ENCODE data around the gene SCN4A. TPM values are rescaled to one million over a fixed set of nuclear protein-coding genes. Genes with fewer than 3 reads are reported as not detected.

SCN4A gene
- total and polyA plus RNA-seq, 2 of the 13 experiments (the other 11 are each of a cell fraction or from before 2014, with no cell fraction given) = 0.02 to 0.03 TPM

GRCh38 chr17:63996430-63997182 lies 23.9 kb upstream of the SCN4A start (continued):
- TF ChIP-seq, protein P1, sequence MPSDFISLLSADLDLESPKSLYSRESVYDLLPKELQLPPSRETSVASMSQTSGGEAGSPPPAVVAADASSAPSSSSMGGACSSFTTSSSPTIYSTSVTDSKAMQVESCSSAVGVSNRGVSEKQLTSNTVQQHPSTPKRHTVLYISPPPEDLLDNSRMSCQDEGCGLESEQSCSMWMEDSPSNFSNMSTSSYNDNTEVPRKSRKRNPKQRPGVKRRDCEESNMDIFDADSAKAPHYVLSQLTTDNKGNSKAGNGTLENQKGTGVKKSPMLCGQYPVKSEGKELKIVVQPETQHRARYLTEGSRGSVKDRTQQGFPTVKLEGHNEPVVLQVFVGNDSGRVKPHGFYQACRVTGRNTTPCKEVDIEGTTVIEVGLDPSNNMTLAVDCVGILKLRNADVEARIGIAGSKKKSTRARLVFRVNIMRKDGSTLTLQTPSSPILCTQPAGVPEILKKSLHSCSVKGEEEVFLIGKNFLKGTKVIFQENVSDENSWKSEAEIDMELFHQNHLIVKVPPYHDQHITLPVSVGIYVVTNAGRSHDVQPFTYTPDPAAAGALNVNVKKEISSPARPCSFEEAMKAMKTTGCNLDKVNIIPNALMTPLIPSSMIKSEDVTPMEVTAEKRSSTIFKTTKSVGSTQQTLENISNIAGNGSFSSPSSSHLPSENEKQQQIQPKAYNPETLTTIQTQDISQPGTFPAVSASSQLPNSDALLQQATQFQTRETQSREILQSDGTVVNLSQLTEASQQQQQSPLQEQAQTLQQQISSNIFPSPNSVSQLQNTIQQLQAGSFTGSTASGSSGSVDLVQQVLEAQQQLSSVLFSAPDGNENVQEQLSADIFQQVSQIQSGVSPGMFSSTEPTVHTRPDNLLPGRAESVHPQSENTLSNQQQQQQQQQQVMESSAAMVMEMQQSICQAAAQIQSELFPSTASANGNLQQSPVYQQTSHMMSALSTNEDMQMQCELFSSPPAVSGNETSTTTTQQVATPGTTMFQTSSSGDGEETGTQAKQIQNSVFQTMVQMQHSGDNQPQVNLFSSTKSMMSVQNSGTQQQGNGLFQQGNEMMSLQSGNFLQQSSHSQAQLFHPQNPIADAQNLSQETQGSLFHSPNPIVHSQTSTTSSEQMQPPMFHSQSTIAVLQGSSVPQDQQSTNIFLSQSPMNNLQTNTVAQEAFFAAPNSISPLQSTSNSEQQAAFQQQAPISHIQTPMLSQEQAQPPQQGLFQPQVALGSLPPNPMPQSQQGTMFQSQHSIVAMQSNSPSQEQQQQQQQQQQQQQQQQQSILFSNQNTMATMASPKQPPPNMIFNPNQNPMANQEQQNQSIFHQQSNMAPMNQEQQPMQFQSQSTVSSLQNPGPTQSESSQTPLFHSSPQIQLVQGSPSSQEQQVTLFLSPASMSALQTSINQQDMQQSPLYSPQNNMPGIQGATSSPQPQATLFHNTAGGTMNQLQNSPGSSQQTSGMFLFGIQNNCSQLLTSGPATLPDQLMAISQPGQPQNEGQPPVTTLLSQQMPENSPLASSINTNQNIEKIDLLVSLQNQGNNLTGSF (CRISPR knock-in tag; IDR thresholded peaks at IDR 0.05) = no peak
- no peak for TF ChIP-seq HMG20A (CRISPR knock-in tag; IDR thresholded peaks at IDR 0.05; ENCODE audit: borderline replicate concordance)
- TF ChIP-seq ZNF883 (CRISPR knock-in tag; IDR thresholded peaks at IDR 0.05; ENCODE audit: not compliant biosample characterization) = no peak
- TF ChIP-seq ZNF543 (CRISPR knock-in tag; IDR thresholded peaks at IDR 0.05) = no peak

GRCh38 chr17:63995626-63996025 lies 22.9 kb upstream of the SCN4A start:
- FAIRE-seq (no peak), ATAC-seq (no peak), DNase-seq (ENCODE audit: low spot score) (no peak)
- POLR2A ChIA-PET = no interaction called here
- intact Hi-C loops (cut with micrococcal nuclease; ENCODE audit: unreplicated experiment) (no loop called here), in situ Hi-C loops (cut with HindIII; ENCODE audit: extremely low pct_ligation_motif_present, low pct_unique_long_range_greater_than_20kb) (no loop called here)
- BruUV-seq (replicated peaks) = no TSS peak
- CTCF ChIA-PET (ENCODE audit: low intra/inter-chr PET ratio, low total read pairs) = no interaction called here
- no peaks in the 10 kb centered on the region for H3K9me3 ChIP-seq (ENCODE audit: low read length)
- peaks cover 29% of the 10 kb centered on the region for H3K4me1 ChIP-seq (ENCODE audit: insufficient read depth, low read length)
- H2AFZ ChIP-seq (ENCODE audit: low read length) = no peak overlapping the region
- H4K20me1 ChIP-seq (ENCODE audit: insufficient read depth, low read length) = no peaks in the 10 kb centered on the region
- no peaks in the 10 kb centered on the region for H3K79me2 ChIP-seq (ENCODE audit: insufficient read depth, low read length)
- no peak overlapping the region for H3K4me3 ChIP-seq (replicated peaks in 1 of 3; ENCODE audit: insufficient read depth in 1 of 3, low read depth in 2 of 3, low read length in 3 of 3)
- H3K9ac ChIP-seq (ENCODE audit: insufficient read depth, low read depth, low read length) = no peak overlapping the region
- no peak overlapping the region for H3K4me2 ChIP-seq (ENCODE audit: low read depth, low read length)
- 31% methylated on average over 5 of the region's 5 CpGs for WGBS (ENCODE audit: low lambda C conversion rate)
- H3K27ac ChIP-seq (ENCODE audit: extremely low read length, insufficient read depth, low read length) = no peak overlapping the region
- H3K36me3 ChIP-seq (replicated peaks in 1 of 2; ENCODE audit: control insufficient read depth in 1 of 2, insufficient read depth in 2 of 2, low read length in 2 of 2) = no peaks in the 10 kb centered on the region
- H3K27me3 ChIP-seq (ENCODE audit: control insufficient read depth in 1 of 2, insufficient read depth in 2 of 2, low read length in 2 of 2) = peaks cover 15 to 51% of the 10 kb centered on the region in 2 experiments; a peak in 4 of 5 replicates
- TF ChIP-seq AKAP8 (CRISPR knock-in tag; IDR thresholded peaks at IDR 0.05) (no peak), ZNF546 (CRISPR knock-in tag; conservative IDR thresholded peaks at IDR 0.05) (no peak), AGO2 (optimal IDR thresholded peaks at IDR 0.05; ENCODE audit: low read depth, low read length) (no peak), RAD51 (IDR thresholded peaks at IDR 0.05; ENCODE audit: borderline replicate concordance) (no peak), ZNF777 (CRISPR knock-in tag; IDR thresholded peaks at IDR 0.05) (no peak), KDM5A (IDR thresholded peaks at IDR 0.05; ENCODE audit: borderline replicate concordance, low read length) (no peak), SRY (CRISPR knock-in tag; IDR thresholded peaks at IDR 0.05) (no peak), FOXJ3 (CRISPR knock-in tag; IDR thresholded peaks at IDR 0.05; ENCODE audit: borderline replicate concordance) (no peak), ARHGAP35 (CRISPR knock-in tag; IDR thresholded peaks at IDR 0.05; ENCODE audit: borderline replicate concordance) (no peak), ZNF430 (CRISPR knock-in tag; IDR thresholded peaks at IDR 0.05) (no peak), TBL1XR1 (IDR thresholded peaks at IDR 0.05; ENCODE audit: borderline replicate concordance, low read length, partially characterized antibody) (no peak), TBP (CRISPR knock-in tag; IDR thresholded peaks at IDR 0.05) (no peak), ZNF572 (CRISPR knock-in tag; IDR thresholded peaks at IDR 0.05) (no peak), EEA1 (CRISPR knock-in tag; IDR thresholded peaks at IDR 0.05; ENCODE audit: borderline replicate concordance) (no peak)
- TF ChIP-seq, protein P2, sequence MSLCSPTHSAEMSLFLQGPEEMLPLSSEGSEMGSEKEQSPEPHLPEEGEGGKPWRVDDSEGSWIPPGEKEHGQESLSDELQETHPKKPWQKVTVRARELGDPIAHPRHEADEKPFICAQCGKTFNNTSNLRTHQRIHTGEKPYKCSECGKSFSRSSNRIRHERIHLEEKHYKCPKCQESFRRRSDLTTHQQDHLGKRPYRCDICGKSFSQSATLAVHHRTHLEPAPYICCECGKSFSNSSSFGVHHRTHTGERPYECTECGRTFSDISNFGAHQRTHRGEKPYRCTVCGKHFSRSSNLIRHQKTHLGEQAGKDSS (CRISPR knock-in tag; IDR thresholded peaks at IDR 0.05; ENCODE audit: borderline replicate concordance, low read depth) = no peak

Measured in HepG2 (cell line).